LNCaP clone FGC (cell line): ENCODE data around the gene SPRYD4.

Experiments
- DNase-seq: peaks from one replicate; pipeline ENCODE4 v3.0.0-alpha.2; 2011; ENCODE audit warnings: low read depth
- H3K4me3 ChIP-seq: 2 replicates; pipeline ENCODE4 v1.5.1; 2011; ENCODE audit warnings: mild to moderate bottlenecking, low read depth, low read length, control low read depth
- CTCF ChIP-seq: IDR thresholded peaks from 2 replicates; pipeline ENCODE4 v1.5.1; 2012; ENCODE audit warnings: mild to moderate bottlenecking; ENCODE audit not compliant: control insufficient read depth, insufficient read depth; ENCODE audit errors: extremely low read depth

SPRYD4 gene

GRCh38 chr12:56454557-56454956, 13.8 kb upstream of the SPRYD4 start, which contains the start of gene MIP:
Gene MIP (minus strand): TSS chr12:56454657. CDS start chr12:56454613, 44 bp downstream.
- no peak for DNase-seq
- no peak within 1 kb of the TSS for H3K4me3 ChIP-seq
- TF ChIP-seq CTCF = no peak

- TF ChIP-seq CTCF = no peak
- DNase-seq = no peak
- H3K4me3 ChIP-seq = no peak overlapping the region
Observed at GRCh38 chr12:56457817-56458216, 10.6 kb upstream of the SPRYD4 start.

GRCh38 chr12:56461235-56462159, 6.9 kb upstream of the SPRYD4 start:
- DNase-seq = no peak
- TF ChIP-seq CTCF = no peak
- H3K4me3 ChIP-seq = no peak overlapping the region

- TF ChIP-seq CTCF = no peak
- DNase-seq = no peak
- no peak overlapping the region for H3K4me3 ChIP-seq
Observed at GRCh38 chr12:56462565-56462964, 5.8 kb upstream of the SPRYD4 start.

- no peak for TF ChIP-seq CTCF
- peak overlapping the region; percentile 76 for H3K4me3 ChIP-seq
- no peak for DNase-seq
Observed at GRCh38 chr12:56469007-56469930, 891 bp downstream of the SPRYD4 start.

- DNase-seq = no peak
- no peak for TF ChIP-seq CTCF
Observed at GRCh38 chr12:56474389-56474788, 6.0 kb downstream of the SPRYD4 start.

More at GRCh38 chr12:56474389-56474788, 6.0 kb downstream of the SPRYD4 start:
- H3K4me3 ChIP-seq = no peak overlapping the region
